BJ (cell line): Measurements from ENCODE around the gene HOXA10. TPM values are rescaled to one million over a fixed set of nuclear protein-coding genes. Genes with fewer than 3 reads are reported as not detected.

Experiments used
- CTCF ChIA-PET: fragments of 350-600 bp; formaldehyde crosslinking; extraction: SDS; loops from one replicate; lab custom pipeline; 2021; ENCODE audit warnings: antibody characterized with exemption, inconsistent platforms; lab: Yijun Ruan, JAX
- POLR2A ChIA-PET: fragments of 300-600 bp; sonication (Branson Sonifier 250); formaldehyde crosslinking; extraction: SDS; loops from one replicate; lab custom pipeline; 2021; ENCODE audit warnings: antibody characterized with exemption; lab: Charles Lee
- DNase-seq: peaks from one replicate; pipeline ENCODE4 v3.0.0-alpha.2; 2011; ENCODE audit warnings: low read depth
- H3K27me3 ChIP-seq: 2 replicates; pipeline ENCODE4 v1.6.0; 2011; ENCODE audit warnings: low read length; ENCODE audit not compliant: control insufficient read depth, insufficient read depth
- H3K36me3 ChIP-seq: 2 replicates; pipeline ENCODE4 v1.5.1; 2011; ENCODE audit warnings: low read length; ENCODE audit not compliant: control insufficient read depth, insufficient read depth
- H3K4me3 ChIP-seq: 2 replicates; pipeline ENCODE4 v1.5.1; 2011; ENCODE audit warnings: low read depth, mild to moderate bottlenecking, control low read depth, low read length
- polyA plus RNA-seq: library from polyadenylated mRNA; depleted of rRNA; stranded (reverse); fragments of >200 nt; gene quantifications from 2 replicates; pipeline ENCODE4 v1.2.3, GENCODE V29; 2011
- TF ChIP-seq, protein P1 (sequence below): IDR thresholded peaks from 2 replicates; pipeline ENCODE4 v1.5.1; 2011; ENCODE audit warnings: low read depth, mild to moderate bottlenecking, control low read depth, inconsistent platforms, low read length, moderate library complexity; ENCODE audit not compliant: insufficient read depth

Gene HOXA10
- polyA plus RNA-seq, 1 experiment, result 54.7 TPM

- H3K36me3 ChIP-seq, result peaks cover 2% of the 10 kb centered on the region
- ChIA-PET CTCF (interaction anchor here (0.6 to 12.5 kb wide), 5 partner anchors 10 to 581 kb away, joined by 3 to 187 read pairs (median 12); partner anchors contain the start of genes HOXA10 and HOXA9), POLR2A (interaction anchor here (0.6 kb wide), 1 partner anchor 461 kb away, joined by 5 read pairs; no protein-coding TSS in a partner anchor)
- H3K27me3 ChIP-seq, result no peaks in the 10 kb centered on the region
- no peak for DNase-seq
- TF ChIP-seq, protein P1, sequence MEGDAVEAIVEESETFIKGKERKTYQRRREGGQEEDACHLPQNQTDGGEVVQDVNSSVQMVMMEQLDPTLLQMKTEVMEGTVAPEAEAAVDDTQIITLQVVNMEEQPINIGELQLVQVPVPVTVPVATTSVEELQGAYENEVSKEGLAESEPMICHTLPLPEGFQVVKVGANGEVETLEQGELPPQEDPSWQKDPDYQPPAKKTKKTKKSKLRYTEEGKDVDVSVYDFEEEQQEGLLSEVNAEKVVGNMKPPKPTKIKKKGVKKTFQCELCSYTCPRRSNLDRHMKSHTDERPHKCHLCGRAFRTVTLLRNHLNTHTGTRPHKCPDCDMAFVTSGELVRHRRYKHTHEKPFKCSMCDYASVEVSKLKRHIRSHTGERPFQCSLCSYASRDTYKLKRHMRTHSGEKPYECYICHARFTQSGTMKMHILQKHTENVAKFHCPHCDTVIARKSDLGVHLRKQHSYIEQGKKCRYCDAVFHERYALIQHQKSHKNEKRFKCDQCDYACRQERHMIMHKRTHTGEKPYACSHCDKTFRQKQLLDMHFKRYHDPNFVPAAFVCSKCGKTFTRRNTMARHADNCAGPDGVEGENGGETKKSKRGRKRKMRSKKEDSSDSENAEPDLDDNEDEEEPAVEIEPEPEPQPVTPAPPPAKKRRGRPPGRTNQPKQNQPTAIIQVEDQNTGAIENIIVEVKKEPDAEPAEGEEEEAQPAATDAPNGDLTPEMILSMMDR, result no peak
- H3K4me3 ChIP-seq, result peak overlapping the region; percentile 55
Observed at GRCh38 chr7:27193335-27194001, 19.3 kb upstream of the HOXA10 start.

DNA sequence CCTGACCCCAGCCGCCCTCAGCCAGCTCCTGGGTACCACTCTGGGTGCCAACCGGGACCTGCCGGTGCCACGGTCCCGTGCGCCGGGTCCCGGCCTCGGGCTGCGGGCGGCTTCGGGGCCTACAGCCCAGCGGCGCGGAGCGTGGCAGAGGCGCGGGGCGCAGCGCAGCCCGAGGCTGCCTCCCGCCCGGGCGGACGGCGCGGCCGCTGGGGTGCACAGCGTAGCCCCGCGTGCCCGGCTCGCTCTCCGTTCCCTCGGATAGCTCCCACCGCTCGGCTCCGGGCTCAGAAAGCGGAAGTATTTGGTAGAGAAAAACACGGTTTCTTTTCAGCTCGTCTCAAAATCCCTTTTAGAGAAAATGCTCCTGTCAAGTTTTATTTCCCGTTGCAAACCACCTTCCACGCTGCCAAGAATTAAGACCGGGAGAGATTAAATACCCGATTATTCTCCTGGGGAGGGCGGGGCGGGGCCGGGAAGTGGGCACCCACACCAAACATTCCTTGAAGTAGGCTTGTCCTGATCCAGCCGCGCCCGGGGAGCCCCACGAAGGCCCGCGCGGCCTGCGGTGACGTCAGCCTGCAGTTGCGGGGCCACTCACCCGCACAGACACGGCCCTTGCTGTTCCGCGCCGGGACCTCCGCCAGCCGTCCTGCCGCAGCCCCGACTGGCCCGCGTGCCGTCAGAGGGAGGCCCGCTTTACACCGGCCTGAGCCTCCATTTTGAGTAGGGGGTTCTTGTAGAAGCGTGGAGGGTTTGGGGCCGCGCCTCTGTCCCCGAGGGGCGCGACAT lies 18.6 kb upstream of the HOXA10 start:
- Histone ChIP-seq H3K4me3 (peak overlapping the region; percentile 55), H3K36me3 (peaks cover 2% of the 10 kb centered on the region)
- POLR2A ChIA-PET, result interaction anchor here (0.6 kb wide), 2 partner anchors 32 to 461 kb away, joined by 5 to 12 read pairs; no protein-coding TSS in a partner anchor

GRCh38 chr7:27191833-27192545 lies 17.9 kb upstream of the HOXA10 start:
- no peak for DNase-seq
- Histone ChIP-seq H3K36me3 (peaks cover 2% of the 10 kb centered on the region), H3K4me3 (peak overlapping the region; percentile 55), H3K27me3 (no peaks in the 10 kb centered on the region)
- CTCF ChIA-PET, result interaction anchor here (1.0 to 12.5 kb wide), 4 partner anchors 9 to 836 kb away, joined by 3 to 187 read pairs (median 7); partner anchors contain the start of genes HOXA10 and HOXA9
- TF ChIP-seq, protein P1, result 0 out of 2 replicates have a peak, but pooled peaks have one; percentile 5
- POLR2A ChIA-PET, result interaction anchor here (0.6 kb wide), 1 partner anchor 31 kb away, joined by 12 read pairs; no protein-coding TSS in a partner anchor

More for the DNA sequence above, 18.6 kb upstream of the HOXA10 start:
- DNase-seq, result no peak
- CTCF ChIA-PET, result interaction anchor here (0.6 to 12.5 kb wide), 4 partner anchors 10 to 835 kb away, joined by 3 to 187 read pairs (median 7); partner anchors contain the start of genes HOXA10 and HOXA9
- H3K27me3 ChIP-seq, result no peaks in the 10 kb centered on the region
- TF ChIP-seq, protein P1, result no peak

GRCh38 chr7:27191161-27191731 lies 17.1 kb upstream of the HOXA10 start:
- TF ChIP-seq, protein P1, result no peak
- POLR2A ChIA-PET, result interaction anchor here (0.6 to 1.0 kb wide), 4 partner anchors 11 to 1405 kb away, joined by 3 to 7 read pairs (median 3); no protein-coding TSS in a partner anchor
- Histone ChIP-seq H3K36me3 (peaks cover 2% of the 10 kb centered on the region), H3K27me3 (no peaks in the 10 kb centered on the region), H3K4me3 (peak overlapping the region; percentile 55)
- CTCF ChIA-PET, result interaction anchor here (0.9 to 12.5 kb wide), 7 partner anchors 9 to 906 kb away, joined by 3 to 187 read pairs (median 5); partner anchors contain the start of genes HOXA10, HOXA13 and HOXA9
- DNase-seq, result no peak
